HepG2 (cell line): Measurements from ENCODE around the gene NFYC. TPM values are rescaled to one million over a fixed set of nuclear protein-coding genes. Genes with fewer than 3 reads are reported as not detected.
A peak's percentile ranks its signal among the peaks of the same experiment; 100 is the strongest.

Source experiments
- CEBPG ChIP-seq: IDR thresholded peaks from 2 replicates; pipeline ENCODE4 v1.6.1; 2016
- DBP ChIP-seq: sonication (generic); formaldehyde crosslinking; IDR thresholded peaks from 2 replicates; pipeline ENCODE4 v1.4.0; 2020; ENCODE audit warnings: missing genetic modification reagents; ENCODE audit errors: not compliant biosample characterization
- IRF2 ChIP-seq: IDR thresholded peaks from 2 replicates; pipeline ENCODE4 v1.6.1; 2018; ENCODE audit warnings: missing genetic modification reagents, missing compliant biosample characterization
- MATR3 ChIP-seq: sonication (generic); formaldehyde crosslinking; IDR thresholded peaks from 2 replicates; pipeline ENCODE4 v1.4.0; 2020; ENCODE audit warnings: missing genetic modification reagents
- polyA plus RNA-seq, 8 experiments: library from polyadenylated mRNA; depleted of rRNA in 3 of 8; stranded (reverse) in 7 of 8; unstranded in 1 of 8; fragments of >200 nt; fragmentation: Illumina TruSeq in 4 of 8; extraction: Trizol in 4 of 8; gene quantifications; 2 replicates each; pipeline versions ENCODE4 v1.2.1 to v1.2.3, GENCODE V29; 2011 to 2016; ENCODE audit warnings: low read depth in 4 of 8, missing spikeins in 1 of 8, mixed read lengths in 1 of 8; ENCODE audit not compliant: insufficient read depth in 1 of 8
- total RNA-seq, 5 experiments: library from RNA; depleted of rRNA; stranded (reverse); fragments of >200 nt; fragmentation: Illumina TruSeq; extraction: Trizol; gene quantifications; 2 replicates each; pipeline ENCODE4 v1.2.3, GENCODE V29; 2016; ENCODE audit warnings: low read depth in 1 of 5
- TF ChIP-seq, protein P1 (sequence below): sonication (generic); formaldehyde crosslinking; IDR thresholded peaks from 2 replicates; pipeline ENCODE4 v1.5.1; 2020; ENCODE audit warnings: missing genetic modification reagents, mild to moderate bottlenecking, borderline replicate concordance
- TF ChIP-seq, protein P2 (sequence below): sonication (generic); formaldehyde crosslinking; IDR thresholded peaks from 2 replicates; pipeline ENCODE4 v1.4.0; 2020; ENCODE audit warnings: mild to moderate bottlenecking, missing genetic modification reagents
- TF ChIP-seq, protein P3 (sequence below): sonication (generic); formaldehyde crosslinking; IDR thresholded peaks from 2 replicates; pipeline ENCODE4 v1.9.0; 2021; ENCODE audit warnings: missing genetic modification reagents, mild to moderate bottlenecking, borderline replicate concordance

Gene NFYC
- total and polyA plus RNA-seq, 2 of the 13 experiments (the other 11 are each of a cell fraction or from before 2014, with no cell fraction given): 33.9 to 73.7 TPM

GRCh38 chr1:40782371-40782956 is 91.0 kb downstream of the NFYC start (continued):
- TF ChIP-seq, protein P1, sequence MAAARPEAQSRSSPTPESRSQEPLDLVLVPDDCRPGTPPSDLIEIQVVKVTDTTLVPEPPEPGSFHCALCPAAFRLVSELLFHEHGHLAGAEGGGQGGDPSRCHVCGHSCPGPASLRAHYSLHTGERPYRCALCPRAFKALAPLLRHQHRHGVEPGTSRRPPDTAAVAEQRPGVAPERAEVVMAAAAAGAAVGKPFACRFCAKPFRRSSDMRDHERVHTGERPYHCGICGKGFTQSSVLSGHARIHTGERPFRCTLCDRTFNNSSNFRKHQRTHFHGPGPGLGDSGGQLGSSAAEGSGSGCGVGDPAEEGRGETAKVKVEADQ: no peak
- TF ChIP-seq, protein P2, sequence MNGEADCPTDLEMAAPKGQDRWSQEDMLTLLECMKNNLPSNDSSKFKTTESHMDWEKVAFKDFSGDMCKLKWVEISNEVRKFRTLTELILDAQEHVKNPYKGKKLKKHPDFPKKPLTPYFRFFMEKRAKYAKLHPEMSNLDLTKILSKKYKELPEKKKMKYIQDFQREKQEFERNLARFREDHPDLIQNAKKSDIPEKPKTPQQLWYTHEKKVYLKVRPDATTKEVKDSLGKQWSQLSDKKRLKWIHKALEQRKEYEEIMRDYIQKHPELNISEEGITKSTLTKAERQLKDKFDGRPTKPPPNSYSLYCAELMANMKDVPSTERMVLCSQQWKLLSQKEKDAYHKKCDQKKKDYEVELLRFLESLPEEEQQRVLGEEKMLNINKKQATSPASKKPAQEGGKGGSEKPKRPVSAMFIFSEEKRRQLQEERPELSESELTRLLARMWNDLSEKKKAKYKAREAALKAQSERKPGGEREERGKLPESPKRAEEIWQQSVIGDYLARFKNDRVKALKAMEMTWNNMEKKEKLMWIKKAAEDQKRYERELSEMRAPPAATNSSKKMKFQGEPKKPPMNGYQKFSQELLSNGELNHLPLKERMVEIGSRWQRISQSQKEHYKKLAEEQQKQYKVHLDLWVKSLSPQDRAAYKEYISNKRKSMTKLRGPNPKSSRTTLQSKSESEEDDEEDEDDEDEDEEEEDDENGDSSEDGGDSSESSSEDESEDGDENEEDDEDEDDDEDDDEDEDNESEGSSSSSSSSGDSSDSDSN (CRISPR knock-in tag): peak; percentile 49; the same call in 1 of the 2 replicates
- TF ChIP-seq IRF2 (no peak), CEBPG (CRISPR knock-in tag) (no peak), DBP (CRISPR knock-in tag) (no peak), MATR3 (CRISPR knock-in tag) (no peak)
- TF ChIP-seq, protein P3, sequence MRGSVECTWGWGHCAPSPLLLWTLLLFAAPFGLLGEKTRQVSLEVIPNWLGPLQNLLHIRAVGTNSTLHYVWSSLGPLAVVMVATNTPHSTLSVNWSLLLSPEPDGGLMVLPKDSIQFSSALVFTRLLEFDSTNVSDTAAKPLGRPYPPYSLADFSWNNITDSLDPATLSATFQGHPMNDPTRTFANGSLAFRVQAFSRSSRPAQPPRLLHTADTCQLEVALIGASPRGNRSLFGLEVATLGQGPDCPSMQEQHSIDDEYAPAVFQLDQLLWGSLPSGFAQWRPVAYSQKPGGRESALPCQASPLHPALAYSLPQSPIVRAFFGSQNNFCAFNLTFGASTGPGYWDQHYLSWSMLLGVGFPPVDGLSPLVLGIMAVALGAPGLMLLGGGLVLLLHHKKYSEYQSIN (CRISPR knock-in tag): no peak
